Measurements from ENCODE around the gene SNX19.

Gene SNX19

GRCh38 chr11:130909650-130910049, 6.6 kb downstream of the SNX19 start:
- Histone ChIP-seq H3K79me2 (ENCODE audit: insufficient read depth, low read length) (no peaks in the 10 kb centered on the region), H3K9me2 (ENCODE audit: low read depth, low read length) (no peaks in the 10 kb centered on the region), H4K20me1 (ENCODE audit: insufficient read depth, low read length) (no peaks in the 10 kb centered on the region), H3K4me2 (ENCODE audit: low read length) (no peak overlapping the region), H3K4me3 (ENCODE audit: low read depth, low read length, poor library complexity, severe bottlenecking) (no peak overlapping the region), H3F3A (ENCODE audit: insufficient read depth, low read length) (no peaks in the 10 kb centered on the region), H3K9me3 (ENCODE audit: low read length) (no peaks in the 10 kb centered on the region), H3K27me3 (ENCODE audit: insufficient read depth, low read length) (no peaks in the 10 kb centered on the region), H3K4me1 (ENCODE audit: insufficient read depth, low read length, severe bottlenecking) (no peaks in the 10 kb centered on the region), H2AFZ (ENCODE audit: low read length) (no peak overlapping the region), H3K9ac (ENCODE audit: low read length) (no peak overlapping the region), H3K36me3 (ENCODE audit: insufficient read depth, low read length) (peaks cover 84% of the 10 kb centered on the region), H3K27ac (ENCODE audit: low read depth, low read length, poor library complexity, severe bottlenecking) (no peak overlapping the region)
- TF ChIP-seq, protein P1, sequence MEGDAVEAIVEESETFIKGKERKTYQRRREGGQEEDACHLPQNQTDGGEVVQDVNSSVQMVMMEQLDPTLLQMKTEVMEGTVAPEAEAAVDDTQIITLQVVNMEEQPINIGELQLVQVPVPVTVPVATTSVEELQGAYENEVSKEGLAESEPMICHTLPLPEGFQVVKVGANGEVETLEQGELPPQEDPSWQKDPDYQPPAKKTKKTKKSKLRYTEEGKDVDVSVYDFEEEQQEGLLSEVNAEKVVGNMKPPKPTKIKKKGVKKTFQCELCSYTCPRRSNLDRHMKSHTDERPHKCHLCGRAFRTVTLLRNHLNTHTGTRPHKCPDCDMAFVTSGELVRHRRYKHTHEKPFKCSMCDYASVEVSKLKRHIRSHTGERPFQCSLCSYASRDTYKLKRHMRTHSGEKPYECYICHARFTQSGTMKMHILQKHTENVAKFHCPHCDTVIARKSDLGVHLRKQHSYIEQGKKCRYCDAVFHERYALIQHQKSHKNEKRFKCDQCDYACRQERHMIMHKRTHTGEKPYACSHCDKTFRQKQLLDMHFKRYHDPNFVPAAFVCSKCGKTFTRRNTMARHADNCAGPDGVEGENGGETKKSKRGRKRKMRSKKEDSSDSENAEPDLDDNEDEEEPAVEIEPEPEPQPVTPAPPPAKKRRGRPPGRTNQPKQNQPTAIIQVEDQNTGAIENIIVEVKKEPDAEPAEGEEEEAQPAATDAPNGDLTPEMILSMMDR (IDR thresholded peaks at IDR 0.05; ENCODE audit: low read length) = no peak

- Histone ChIP-seq H3K9ac (ENCODE audit: low read length) (no peak overlapping the region), H3K27me3 (ENCODE audit: insufficient read depth, low read length) (no peaks in the 10 kb centered on the region), H3K36me3 (ENCODE audit: insufficient read depth, low read length) (peaks cover 84% of the 10 kb centered on the region), H3K9me3 (ENCODE audit: low read length) (no peaks in the 10 kb centered on the region), H3K4me1 (ENCODE audit: insufficient read depth, low read length, severe bottlenecking) (no peaks in the 10 kb centered on the region), H3F3A (ENCODE audit: insufficient read depth, low read length) (no peaks in the 10 kb centered on the region), H3K27ac (ENCODE audit: low read depth, low read length, poor library complexity, severe bottlenecking) (no peak overlapping the region), H2AFZ (ENCODE audit: low read length) (no peak overlapping the region), H3K9me2 (ENCODE audit: low read depth, low read length) (no peaks in the 10 kb centered on the region), H3K4me3 (ENCODE audit: low read depth, low read length, poor library complexity, severe bottlenecking) (no peak overlapping the region), H4K20me1 (ENCODE audit: insufficient read depth, low read length) (no peaks in the 10 kb centered on the region), H3K4me2 (ENCODE audit: low read length) (no peak overlapping the region), H3K79me2 (ENCODE audit: insufficient read depth, low read length) (no peaks in the 10 kb centered on the region)
- TF ChIP-seq, protein P1 (IDR thresholded peaks at IDR 0.05; ENCODE audit: low read length) = no peak
- no peak for TF ChIP-seq EZH2 (IDR thresholded peaks at IDR 0.05; ENCODE audit: borderline replicate concordance, low read length)
Observed at GRCh38 chr11:130908770-130909625, 7.3 kb downstream of the SNX19 start.

DNA sequence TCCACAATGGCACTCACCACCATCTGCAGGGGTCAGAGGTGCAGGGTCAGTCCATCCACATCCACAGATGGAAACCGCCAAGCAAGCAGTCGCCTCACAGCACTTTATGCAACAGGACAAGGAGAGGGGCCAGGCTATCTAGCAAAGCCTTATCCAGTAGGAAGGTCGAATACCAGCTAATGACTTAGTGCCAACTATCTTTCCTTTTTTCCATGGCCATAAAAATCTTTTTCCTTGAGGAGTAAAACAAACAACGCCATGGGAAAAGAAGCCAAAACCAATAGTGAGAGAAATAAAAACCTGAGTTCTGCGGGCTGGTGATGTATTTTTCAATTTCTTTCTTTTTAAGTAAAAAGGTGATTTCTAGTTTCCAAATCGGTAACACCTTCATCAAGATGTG, 8.2 kb downstream of the SNX19 start:
- Histone ChIP-seq H3K9me3 (ENCODE audit: low read length) (no peaks in the 10 kb centered on the region), H3F3A (ENCODE audit: insufficient read depth, low read length) (no peaks in the 10 kb centered on the region), H3K27me3 (ENCODE audit: insufficient read depth, low read length) (no peaks in the 10 kb centered on the region), H3K9me2 (ENCODE audit: low read depth, low read length) (no peaks in the 10 kb centered on the region), H3K36me3 (ENCODE audit: insufficient read depth, low read length) (peaks cover 81% of the 10 kb centered on the region), H3K4me2 (ENCODE audit: low read length) (no peak overlapping the region), H3K9ac (ENCODE audit: low read length) (no peak overlapping the region), H3K79me2 (ENCODE audit: insufficient read depth, low read length) (no peaks in the 10 kb centered on the region), H3K27ac (ENCODE audit: low read depth, low read length, poor library complexity, severe bottlenecking) (no peak overlapping the region), H4K20me1 (ENCODE audit: insufficient read depth, low read length) (no peaks in the 10 kb centered on the region), H3K4me3 (ENCODE audit: low read depth, low read length, poor library complexity, severe bottlenecking) (no peak overlapping the region), H3K4me1 (ENCODE audit: insufficient read depth, low read length, severe bottlenecking) (no peaks in the 10 kb centered on the region), H2AFZ (ENCODE audit: low read length) (no peak overlapping the region)
- TF ChIP-seq, protein P1 (IDR thresholded peaks at IDR 0.05; ENCODE audit: low read length) = no peak
- no peak for TF ChIP-seq EZH2 (IDR thresholded peaks at IDR 0.05; ENCODE audit: borderline replicate concordance, low read length)

All from OCI-LY1 (cell line).